Body of pancreas (tissue), 4 donors: ENCODE data around the gene CEP43.

Experiments used
- CTCF ChIP-seq, 7 experiments: fragments of 450-650 bp in 4 of 7; fragments of 200-600 bp in 3 of 7; sonication (generic) in 3 of 7; IDR thresholded peaks; one replicate each; pipeline ENCODE4 v1.5.1; 2016 to 2019; ENCODE audit warnings: antibody characterized with exemption in 7 of 7
- POLR2A ChIP-seq, 3 donors: fragments of 450-650 bp; IDR thresholded peaks; one replicate each; pipeline ENCODE4 v1.6.1; 2016; ENCODE audit warnings: antibody characterized with exemption in 3 of 3, mild to moderate bottlenecking in 2 of 3

GRCh38 chr6:166966268-166966667, 32.9 kb upstream of the CEP43 start:
- TF ChIP-seq CTCF (IDR thresholded peaks at IDR 0.05) (no peak), POLR2A (IDR thresholded peaks at IDR 0.05) (no peak)
